GM21381 (cell line): ENCODE data around the gene CNNM1.
A peak's percentile ranks its signal among the peaks of the same experiment; 100 is the strongest.

Experiments
- ATAC-seq: cut with Tn5 transposase; IDR thresholded peaks from one replicate; pipeline ENCODE4 v1.9.1; 2021; ENCODE audit warnings: mild to moderate bottlenecking, moderate library complexity; ENCODE audit not compliant: unreplicated experiment

CNNM1 gene

DNA sequence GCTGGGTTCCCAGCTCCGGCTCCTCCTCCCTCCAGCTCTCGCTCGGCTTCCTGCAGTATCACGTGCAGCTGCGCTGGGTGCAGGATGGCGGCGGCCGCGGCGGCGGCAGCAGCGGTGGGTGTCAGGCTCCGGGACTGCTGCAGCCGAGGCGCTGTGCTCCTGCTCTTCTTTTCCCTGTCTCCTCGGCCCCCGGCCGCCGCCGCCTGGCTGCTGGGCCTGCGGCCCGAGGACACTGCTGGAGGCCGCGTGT lies at the start of gene CNNM1:
Gene CNNM1 (plus strand): TSS at position 53 of the 250 bp plus-strand sequence. CDS start 32 bp downstream, at position 85.
- peak; percentile 62 for ATAC-seq

DNA sequence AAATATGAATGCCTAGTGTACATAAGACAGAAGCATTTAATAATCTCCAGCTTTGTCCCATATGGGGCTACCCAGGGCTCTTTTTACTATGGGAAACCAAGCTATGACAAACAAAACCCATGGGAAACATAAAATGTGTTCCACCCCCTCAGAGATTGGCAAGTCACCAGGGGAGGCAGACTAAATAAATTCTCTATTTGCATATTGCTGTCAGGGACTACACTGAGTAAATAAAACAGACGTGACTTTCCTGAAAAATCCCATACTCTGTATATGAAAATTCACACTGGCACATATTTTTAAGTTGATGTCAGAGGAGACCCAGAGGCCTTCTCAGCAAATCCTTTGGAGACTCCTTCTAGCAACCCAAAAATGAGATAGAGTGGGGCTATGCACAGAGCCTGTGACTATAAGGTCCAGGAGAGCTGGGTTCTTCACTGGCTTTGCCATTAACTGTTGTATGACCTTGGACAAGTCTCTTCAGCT lies 49.5 kb upstream of the CNNM1 start:
- ATAC-seq = no peak

DNA sequence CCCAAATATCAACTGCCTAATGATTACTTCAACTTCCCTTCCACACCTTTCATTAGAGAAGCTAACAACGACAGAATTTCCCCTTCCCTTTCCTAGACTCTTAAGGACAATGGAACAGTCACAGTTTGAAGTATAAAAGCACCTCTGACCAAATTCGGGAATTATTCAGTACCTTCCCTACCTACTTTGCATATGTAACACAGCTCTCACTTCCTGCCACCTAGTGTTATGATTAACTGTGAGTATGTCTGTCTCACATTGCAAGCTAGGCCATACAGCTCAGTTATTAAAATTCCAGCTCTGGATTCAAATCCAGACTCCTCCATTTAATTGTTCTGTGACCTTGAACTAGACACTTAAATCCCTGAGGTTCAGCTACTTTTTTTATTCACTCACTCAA lies 48.7 kb upstream of the CNNM1 start:
- ATAC-seq = no peak

DNA sequence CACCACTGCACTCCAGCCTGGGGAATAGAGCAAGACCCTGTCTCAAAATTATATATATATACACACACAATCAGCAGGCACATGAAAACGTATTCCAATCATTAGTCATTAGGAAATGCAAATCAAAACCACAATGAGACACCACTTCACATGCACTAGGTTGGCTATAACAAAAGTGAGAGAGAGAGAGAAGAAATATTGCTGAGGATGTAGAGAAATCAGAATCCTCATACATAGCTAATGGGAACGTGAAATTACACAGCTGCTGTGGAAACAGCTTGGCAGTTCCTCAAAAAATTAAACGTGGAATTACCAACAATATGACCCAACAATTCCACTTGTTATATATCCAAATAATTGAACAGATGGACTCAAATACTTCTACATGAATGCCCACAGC lies 43.3 kb upstream of the CNNM1 start:
- ATAC-seq = no peak

DNA sequence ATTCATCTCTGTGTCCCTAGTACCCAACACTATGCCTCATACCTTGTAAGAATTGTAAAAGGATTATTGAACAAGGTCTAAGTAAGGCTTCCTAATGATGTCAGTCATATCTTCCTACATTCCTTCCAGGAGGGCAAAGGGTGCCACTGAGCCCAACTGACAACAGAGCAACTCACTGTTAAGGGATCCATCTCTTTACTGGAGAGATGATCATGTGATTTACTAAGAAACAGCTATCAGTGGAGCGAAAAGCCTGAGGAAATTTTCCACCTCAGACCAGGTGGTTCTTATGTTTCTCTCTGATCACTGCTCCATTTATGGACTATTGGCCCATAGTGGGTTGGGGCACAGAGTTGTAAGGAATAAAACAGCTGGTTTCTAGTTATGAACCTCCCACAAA lies 38.9 kb upstream of the CNNM1 start:
- no peak for ATAC-seq

DNA sequence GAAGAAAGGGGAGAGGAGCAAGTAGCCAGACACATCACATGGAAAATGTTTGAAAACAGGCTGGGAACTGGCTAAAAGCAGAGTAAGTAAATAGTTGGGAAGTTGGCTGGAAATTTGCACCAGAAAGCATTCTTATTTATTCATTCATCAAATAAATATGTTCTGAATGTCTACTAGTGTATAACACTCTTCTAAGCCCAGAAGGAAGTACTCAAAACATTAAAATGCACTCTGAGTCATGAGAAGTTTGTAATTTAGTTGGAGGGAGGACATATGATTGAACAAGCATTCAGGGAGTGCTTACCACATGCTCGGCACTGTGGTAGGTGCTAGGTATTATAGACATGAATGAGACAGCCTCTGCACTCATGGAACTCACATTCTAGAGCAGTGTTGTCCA lies 37.0 kb upstream of the CNNM1 start:
- ATAC-seq = no peak

DNA sequence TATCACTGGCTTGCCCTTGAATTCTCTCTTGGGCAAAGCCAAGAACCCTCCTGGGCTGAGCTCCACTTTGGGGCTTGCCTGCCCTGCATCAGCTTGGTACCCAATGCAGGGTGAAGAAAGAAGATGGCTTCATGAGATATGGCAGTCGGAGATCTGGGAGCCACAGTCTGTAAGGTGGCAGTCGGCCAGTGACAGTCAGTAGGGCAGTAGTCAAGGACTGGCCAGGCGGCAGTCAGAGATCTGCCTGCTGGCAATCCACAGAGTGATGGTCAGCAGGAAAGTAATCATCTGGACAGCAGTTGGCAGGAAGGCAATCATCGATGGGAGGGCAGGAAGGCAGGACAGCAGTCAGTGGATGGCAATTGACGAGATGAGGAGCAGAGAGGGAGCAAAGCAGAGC lies 32.6 kb upstream of the CNNM1 start:
- no peak for ATAC-seq

DNA sequence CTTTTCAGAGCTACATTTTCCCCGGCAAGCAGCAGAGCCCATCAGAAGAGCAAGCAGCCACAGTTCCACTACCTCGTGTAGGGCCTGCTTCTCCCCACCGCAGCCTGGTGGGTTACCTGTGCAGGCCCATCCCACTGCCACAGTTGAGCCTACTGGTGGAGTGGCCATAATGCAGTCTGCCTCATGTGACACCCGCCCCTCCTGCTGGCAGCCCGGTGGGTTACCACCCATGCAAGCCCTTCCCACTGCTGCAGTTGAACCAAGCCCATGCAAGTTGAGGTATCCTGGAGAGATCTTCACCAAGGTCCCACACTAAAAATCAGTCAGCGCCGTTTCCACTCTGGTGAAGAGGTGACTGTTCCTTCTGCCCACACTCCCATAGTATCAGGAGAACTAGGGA lies 32.1 kb upstream of the CNNM1 start:
- ATAC-seq = no peak

DNA sequence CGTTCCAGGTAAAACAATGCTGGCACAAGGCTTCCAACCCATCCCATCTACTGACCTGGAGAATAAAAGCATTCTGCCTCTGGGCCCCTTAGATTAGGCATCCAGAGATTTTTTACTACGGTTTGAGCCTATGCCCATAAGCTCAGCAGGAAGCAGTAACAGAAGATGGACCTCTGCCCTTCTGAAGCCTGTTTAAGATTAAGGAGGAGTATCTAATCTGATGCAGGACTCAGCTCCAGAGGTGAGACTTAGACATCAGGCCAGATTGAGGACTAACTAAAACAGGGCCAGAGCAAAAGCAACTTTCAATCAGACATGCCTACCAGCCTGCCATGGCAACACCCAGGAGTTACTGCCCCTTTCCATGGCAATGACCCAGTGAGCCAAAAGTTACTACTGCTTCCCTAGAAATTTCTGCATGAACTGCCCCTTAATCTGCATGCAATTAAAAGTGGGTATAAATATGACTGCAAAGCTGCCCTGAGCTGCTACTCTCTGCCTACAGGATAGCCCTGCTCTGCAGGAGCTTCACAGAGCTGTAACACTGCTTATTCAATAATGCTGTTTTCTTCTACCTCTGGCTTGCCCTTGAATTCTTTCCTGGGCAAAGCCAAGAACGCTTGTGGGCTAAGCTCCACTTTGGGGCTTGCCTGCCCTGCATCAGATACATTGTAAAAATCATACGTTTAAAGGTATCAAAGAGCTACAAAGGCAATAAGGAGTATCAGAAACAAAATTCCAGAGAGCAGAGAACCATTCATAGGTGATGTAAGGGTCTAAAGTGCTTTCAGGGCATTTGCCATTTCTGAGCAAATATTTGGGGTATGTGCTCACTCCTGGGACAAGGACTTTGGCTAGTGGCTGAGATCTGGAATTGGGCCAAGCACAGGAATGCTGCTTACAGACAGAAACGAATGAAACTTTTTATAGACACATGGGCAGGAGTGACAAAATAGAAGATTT lies 25.0 kb upstream of the CNNM1 start:
- no peak for ATAC-seq

DNA sequence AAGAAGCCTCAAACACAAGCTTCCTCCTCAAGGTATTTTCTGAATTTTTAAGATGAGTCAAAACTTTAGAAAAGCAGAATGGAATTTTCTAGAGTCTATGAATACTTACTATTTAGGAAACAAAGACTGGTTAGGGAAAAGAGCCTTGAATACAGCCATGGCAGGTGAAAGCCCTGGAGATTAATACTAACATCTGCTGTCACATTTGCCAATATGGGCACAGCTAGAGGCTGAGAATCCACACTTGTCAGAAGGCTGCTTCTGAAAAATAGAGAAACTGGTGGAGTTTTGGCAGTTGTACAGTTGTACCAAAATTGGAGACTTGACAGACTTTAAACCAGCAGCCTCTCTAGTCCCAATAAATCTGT lies 24.3 kb upstream of the CNNM1 start:
- ATAC-seq = no peak

DNA sequence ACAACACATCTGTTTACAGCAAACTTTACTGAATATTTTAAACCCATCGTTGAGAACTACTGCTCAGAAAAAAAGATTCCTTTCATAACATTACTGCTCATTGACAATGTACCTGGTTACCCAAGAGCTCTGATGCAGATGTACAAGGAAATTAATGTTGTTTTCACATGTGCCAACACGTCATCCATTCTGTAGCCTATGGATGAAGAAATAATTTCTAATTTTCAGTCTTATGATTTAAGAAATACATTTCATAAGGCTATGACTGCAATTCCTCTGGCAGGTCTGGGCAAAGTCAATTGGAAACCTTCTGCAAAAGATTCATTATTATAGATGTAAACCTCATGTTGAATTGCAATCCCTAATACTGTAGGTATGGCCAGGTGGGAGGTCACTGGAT lies 16.7 kb upstream of the CNNM1 start:
- ATAC-seq = no peak

DNA sequence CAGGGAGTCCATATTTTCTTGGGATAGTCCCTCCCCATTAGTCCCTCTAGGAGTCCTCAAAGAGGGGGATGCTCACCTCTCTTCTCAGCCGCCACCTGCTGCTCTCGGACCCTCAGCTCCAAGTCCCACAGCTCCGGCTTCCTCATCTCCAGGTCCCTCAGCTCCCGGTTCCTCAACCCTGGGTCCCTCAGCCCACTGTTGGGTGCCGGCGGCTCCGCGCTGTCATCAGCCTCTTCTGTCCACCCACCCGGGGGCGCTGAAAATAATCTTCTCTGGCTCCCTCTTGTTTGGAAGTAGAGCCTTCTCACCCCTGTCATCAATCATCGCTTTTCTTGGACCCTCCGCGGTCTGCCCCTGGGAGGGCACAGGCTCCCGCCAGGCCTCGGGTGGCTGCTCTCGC lies 13.3 kb upstream of the CNNM1 start:
- no peak for ATAC-seq

DNA sequence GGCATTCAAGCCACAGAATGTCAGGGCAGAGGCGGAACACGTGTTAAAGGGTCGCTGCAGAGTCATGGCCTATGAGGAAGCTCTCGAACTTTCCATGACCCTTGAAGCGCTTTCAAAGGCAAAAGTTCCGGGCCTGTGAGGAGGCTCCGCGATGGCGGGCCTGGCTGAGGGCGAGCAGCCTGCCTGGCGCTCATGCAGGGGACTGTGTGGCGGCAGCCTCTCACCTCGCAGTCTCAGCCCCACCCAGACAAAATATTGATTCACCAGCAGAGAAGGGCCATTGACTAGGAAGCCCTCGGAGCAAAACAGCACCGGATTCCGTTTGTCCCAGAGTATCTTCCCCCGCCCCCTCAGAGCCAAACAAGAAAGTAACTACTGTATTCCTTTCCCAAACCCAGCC lies 12.8 kb upstream of the CNNM1 start:
- no peak for ATAC-seq

DNA sequence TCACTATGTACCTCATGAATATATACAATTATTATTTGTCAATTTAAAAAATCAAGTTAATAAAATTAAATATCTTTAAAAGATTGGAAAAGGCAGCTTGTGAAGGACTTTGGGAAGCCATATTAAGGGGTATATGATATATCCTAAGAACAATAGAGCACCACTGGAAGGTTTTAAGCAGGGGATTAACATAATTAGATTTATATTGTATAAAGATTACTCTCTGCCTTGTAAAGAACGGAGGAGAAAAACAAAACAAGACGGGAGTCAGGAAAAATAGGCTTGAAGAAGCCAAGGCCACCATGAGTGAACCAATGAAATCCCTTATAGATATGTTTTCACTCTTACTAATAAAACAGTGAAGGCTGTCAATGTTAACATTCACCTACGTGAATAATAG lies 11.1 kb upstream of the CNNM1 start:
- no peak for ATAC-seq

DNA sequence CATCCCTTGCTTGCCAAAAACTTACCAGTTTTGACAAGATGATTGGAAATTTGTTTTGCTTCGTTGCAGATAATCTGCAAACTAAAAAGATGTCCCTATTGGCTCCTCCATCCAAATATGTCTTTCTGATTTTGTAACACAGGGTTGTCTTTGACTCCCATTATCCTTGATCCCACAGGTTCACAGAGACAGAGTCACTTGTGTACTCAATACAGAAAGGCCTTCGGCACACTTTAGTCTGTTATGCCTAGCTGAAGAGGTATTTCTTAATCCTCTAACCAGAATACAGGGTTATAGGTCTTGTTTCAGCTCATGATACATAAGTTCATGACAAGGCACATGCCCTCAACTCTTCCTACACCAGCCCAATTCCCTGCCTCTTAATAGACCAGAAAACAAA lies 10.7 kb upstream of the CNNM1 start:
- ATAC-seq = no peak

DNA sequence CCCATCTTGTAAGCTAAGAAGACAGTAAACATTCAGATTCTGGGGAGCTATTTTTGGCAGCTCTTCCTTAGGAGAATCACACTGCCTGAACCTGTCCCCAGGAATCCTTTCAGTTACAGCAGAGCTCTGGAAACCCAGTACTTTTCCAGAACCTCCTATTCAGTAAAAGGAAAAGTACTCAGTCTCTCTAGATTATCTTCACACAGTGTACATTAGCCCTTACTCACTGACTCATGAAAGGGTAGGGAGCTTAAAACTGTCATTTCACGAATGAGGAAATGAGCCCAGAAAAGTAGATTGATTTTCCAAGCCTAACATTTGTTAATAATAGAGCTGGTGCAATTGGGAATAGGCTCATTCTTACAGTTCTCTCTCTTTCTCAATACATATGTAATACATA lies 3.9 kb upstream of the CNNM1 start:
- no peak for ATAC-seq

DNA sequence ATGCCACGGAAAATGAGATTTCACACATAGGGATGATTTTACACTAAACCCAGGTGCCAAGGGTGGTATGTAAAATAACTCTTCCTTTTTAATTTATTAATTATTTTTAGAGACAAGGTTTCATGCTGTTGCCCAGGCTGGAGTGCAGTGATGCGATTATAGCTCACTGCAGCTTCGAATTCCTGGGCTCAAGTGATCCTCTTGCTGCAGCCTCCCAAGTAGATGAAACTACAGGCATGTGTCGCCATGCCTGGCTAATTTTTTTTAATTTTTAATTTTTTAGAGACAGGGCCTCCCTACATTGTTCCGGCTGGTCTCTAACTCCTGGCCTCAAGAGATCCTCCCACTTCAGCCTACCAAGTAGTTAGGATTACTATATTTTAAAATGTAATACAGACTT lies 2.3 kb upstream of the CNNM1 start:
- no peak for ATAC-seq

DNA sequence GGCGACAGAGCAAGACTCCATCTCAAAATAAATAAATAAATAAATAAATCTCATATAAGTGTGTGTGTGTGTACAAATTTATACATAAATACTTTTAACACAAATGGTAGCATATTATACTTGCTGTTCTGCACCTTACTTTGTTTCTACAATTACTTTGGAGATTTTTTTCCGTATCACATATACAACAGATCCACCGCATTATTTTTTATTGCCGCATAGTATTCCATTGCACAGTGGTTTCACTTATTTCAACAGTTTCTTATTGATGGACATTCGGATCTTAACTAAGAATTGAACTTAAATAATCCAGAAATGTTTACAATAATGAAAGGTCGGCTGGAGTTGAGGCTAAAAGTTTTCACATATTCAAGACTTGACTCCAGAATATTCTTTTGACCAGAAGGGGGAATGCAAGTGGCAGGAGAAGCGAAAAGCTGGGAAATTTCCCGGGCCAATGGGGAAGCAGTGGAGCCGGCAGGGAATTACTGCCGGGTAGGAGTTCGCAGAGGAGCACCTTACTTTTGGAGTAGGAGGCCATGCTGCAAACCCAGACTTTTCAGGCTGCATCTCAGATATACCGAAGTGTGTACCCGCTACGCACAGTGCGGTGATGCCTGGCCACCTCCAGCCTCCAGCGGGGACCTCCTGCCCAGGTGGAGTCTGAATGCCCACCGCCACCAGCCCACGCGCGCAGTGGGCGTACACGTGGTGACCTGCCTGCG lies 415 bp upstream of the CNNM1 start:
- ATAC-seq = no peak

DNA sequence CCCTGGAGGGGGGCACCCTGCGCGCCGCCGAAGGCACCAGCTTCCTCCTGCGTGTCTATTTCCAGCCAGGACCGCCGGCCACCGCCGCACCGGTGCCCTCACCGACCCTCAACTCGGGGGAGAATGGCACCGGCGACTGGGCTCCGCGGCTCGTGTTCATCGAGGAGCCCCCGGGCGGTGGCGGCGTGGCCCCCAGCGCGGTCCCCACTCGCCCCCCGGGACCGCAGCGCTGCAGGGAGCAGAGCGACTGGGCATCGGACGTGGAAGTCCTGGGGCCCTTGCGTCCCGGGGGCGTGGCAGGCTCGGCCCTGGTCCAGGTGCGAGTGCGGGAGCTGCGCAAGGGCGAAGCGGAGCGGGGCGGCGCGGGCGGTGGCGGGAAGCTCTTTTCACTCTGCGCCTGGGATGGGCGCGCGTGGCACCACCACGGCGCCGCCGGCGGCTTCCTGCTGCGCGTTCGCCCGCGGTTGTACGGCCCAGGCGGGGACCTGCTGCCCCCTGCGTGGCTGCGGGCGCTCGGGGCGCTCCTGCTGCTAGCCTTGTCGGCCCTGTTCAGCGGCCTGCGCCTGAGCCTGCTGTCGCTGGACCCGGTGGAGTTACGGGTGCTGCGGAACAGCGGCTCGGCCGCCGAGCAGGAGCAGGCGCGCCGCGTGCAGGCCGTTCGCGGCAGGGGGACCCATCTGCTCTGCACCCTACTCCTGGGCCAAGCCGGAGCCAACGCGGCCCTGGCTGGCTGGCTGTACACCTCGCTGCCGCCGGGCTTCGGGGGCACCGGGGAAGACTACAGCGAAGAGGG lies 594 bp downstream of the CNNM1 start:
- ATAC-seq = peak; percentile 40

DNA sequence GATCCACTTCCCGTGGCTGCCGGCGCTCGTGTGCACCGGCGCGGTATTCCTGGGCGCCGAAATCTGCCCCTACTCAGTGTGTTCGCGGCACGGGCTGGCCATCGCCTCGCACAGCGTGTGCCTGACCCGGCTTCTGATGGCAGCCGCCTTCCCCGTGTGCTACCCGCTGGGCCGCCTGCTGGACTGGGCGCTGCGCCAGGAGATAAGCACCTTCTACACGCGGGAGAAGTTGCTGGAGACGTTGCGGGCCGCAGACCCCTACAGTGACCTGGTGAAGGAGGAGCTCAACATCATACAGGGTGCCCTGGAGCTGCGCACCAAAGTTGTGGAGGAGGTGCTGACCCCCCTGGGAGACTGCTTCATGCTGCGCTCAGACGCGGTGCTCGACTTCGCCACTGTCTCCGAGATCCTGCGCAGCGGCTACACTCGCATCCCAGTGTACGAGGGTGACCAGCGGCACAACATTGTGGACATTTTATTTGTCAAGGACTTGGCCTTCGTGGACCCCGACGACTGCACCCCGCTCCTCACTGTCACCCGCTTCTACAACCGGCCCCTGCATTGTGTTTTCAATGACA lies 1.3 kb downstream of the CNNM1 start:
- no peak for ATAC-seq

DNA sequence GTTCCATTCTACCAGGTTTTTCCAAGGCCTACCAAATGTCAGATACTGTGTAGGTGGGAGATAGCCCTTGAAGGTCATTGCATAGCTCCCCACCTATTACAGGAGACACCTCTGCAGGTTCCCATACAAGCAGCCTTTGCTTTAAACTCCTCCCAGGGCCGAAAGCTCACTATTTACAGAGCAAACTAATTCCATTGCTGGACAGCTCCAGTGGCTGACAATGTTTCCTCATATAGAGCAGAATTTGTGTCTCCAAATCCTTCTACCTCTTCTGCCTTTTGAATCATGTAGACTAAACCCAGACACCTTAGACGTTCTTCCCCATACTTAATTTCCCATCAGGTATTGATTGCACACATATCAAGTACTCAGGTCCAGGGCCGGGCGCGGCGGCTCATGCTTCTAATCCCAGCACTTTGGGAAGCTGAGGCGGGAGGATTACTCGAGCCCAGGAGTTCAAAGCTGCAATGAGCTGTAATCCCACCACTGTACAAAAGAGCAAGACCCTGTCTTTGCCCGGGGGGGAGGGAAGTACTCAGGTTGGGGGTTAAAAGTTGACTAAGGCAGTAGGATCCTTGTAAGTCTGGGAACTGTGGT lies 2.1 kb downstream of the CNNM1 start:
- ATAC-seq = no peak
